HG02759 (cell line): Measurements from ENCODE around the gene SPARCL1.
A peak's percentile ranks its signal among the peaks of the same experiment; 100 is the strongest.
"Not testable (repeated sequence)": the region's sequence is repeated elsewhere in the genome, so short reads cannot be mapped to it uniquely, and the experiment has no call there.

Source experiments
- ATAC-seq: cut with Tn5 transposase; IDR thresholded peaks from one replicate; pipeline ENCODE4 v1.9.1; 2021; ENCODE audit warnings: mild to moderate bottlenecking, moderate library complexity; ENCODE audit not compliant: unreplicated experiment

SPARCL1 gene

DNA sequence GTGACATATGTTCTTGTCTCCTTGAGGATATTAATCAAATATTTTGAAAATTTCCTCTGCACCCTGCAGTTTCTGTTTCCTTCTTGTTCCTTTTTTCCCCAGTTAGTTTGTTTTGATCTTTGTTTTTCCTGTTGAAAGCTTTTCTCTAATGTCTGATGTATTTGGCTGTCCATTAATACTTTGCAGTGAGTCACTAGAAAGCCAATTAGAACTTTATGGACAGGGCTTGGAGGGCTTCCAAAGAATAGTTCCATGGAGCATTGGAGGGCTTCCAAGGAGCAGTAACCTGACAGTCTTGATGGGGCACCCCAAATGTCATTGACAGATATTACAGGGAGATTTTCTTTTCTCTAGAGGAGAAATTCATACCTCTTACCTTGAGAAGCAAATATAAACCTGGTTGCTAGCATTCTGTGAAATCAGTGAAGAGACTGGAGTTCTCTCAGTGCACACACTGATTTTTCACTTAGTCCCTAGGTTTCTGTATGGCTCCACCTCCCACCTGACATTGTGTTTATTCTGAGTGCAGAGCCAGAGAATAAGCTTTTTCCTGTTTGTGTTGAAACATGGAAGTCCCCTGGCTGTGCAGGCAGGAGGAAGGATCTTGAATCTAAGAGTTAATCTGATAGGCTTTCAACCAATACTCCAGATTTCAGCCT lies 26.5 kb downstream of the SPARCL1 start:
- ATAC-seq = no peak

DNA sequence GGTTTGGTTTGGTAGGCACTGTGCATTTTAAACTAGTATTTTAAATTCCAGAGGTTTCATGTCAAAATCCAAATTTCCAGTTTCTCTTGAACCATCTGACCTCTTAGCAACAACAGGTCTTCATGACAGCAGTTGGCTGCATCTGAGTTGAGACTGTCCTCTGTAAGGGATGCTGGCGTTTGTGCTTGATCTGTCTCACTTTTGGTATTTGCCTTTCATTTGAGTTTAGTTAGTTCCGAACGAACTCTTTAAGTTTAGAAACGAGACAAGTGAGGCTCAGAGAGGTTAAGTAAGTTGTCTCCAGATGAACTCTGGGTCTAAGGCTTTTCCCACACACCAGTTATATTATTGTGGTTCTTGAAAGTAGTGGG lies 29.1 kb downstream of the SPARCL1 start:
- peak; percentile 58 for ATAC-seq

DNA sequence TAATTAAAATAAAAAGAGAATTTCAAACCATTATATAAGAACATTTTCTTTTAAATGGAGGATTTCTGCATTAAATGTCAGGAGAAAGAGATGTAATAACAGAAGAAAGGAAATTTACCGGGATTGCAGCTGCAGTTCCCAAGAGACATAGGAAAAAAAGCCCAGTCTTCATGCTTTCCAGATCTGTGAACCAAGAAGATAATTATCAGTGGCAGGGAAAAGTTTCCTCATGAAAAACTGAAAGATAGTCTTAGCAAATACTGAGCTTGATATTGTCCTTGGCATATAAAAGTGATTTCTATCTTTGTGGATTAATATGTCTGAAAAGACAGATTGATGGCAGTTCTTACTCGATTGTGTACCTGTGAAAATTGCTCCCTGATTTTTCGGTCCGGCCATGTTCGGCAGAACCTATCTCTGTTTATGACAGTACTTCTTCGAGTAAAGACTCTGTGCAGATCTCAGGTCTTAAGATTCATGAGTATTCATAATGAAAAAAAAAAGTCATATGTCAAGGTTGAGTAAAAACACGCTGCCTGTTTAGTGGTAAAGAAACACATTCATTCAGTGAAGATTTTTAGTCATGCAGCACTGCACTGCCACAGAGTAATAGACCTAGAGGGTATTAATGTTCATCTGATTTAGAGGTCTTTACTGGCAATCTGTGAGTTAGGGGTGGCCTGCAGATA lies 29.6 kb downstream of the SPARCL1 start:
- ATAC-seq = peak; percentile 89

DNA sequence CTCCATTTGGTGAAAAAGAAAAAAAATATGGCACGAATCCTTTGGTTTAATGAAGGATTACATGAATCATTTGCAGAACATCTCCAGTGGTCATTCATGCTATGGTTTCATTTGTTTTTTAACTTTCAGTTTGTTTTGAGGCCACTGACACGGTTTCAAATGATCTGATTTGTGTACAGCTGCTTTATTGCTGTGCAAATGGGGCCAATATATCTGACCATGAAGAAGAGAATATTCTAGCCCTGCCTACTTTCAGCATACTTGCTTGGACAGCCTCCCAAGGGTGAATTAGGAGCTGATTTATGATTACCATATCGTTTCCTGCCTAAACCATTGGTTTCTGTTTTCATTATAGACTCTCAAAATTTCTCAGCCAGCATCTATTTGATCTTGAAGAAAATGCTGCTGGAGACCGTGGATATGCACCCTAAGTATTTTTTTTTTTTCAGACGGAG lies 30.7 kb downstream of the SPARCL1 start:
- peak; percentile 58 for ATAC-seq

DNA sequence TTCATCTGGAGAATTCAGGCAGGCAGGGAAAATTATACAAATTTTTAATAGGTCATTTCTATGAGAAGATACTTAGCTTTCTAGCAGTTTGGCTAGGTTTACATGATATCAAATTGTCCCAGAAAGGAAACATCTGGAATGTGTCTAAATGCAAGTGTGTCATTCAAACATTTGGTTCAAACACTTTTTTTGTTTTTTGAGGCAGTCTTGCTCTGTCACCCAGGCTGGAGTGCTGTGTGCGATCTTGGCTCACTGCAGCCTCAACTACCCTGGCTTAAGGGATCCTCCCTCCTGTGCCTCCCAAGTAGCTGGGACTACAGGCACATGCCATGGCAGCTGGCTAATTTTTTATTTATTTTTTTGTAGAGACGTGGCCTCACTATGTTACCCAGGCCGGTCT lies 31.6 kb downstream of the SPARCL1 start:
- no peak for ATAC-seq

DNA sequence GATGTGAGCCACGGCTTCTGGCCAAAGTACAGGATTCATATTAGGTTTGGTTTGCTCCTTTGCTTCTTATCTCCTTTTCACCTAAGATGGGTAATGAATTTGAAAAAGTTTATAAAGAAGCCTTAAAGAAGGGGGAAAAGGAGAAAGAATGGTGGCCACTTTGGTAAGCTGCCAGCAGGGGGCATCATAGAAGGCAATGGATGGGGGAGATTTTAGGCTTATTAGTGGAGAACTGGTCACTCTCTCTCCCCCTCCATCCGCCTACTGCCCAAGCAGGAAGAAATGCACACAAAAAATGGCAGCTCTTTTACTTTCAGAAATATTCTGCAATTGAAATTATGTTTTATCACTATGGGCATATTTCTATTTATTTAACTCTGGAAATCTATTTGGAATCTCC lies 32.0 kb downstream of the SPARCL1 start:
- no peak for ATAC-seq

DNA sequence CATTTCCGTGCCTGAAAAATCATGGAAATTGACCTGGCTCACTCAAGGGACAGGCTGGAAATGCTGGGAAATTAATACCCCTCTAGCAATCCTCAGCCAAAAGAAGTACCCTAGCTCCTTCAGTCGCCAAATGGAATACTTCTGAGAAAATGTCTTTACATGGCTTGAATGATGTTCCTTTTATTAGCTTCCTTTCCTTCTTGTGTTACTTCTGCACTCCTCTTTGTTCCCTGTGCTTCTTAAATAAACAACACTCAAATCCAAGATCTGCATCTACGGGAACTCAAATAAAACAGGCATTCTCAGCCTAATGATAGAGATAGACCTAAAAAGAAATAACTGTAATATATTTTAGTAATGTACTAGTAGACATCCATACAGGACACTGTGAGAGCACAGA lies 36.1 kb downstream of the SPARCL1 start:
- ATAC-seq = no peak

DNA sequence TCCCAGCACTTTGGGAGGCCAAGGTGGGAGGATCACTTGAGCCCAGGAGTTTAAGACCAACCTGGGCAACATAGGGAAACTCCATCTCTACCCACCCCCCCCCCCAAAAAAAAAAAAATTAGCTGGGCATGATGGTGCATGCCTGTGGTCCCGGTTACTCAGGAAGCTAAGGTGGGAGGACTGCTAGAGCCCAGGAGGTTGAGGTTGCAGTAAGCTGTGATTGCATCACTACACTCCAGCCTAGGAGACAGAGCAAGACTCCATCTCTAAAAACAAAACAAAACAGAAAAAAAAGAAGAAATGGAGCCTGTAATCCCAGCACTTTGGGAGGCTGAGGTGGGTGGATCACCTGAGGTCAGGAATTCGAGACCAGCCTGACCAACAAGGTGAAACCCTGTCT lies 37.3 kb downstream of the SPARCL1 start:
- not testable (repeated sequence) for ATAC-seq

DNA sequence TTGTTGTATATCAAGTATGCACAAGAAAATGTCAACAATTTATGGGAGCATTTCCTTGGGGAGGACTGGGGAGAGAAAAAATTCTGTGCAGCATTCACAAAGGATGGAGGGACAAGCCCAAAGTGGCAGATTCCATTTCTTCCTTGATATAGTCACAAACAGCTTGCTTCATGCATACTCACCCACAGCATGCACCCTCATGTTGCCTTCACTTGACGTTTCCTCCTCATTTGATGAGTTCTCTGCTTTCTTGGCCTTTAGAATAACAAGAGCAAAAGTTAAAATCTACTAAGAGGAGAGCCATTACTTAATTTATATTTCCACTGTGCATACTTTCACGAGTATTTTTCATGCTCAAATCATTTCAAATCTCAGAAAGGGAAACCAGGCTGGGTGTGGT lies 37.7 kb downstream of the SPARCL1 start:
- no peak for ATAC-seq

DNA sequence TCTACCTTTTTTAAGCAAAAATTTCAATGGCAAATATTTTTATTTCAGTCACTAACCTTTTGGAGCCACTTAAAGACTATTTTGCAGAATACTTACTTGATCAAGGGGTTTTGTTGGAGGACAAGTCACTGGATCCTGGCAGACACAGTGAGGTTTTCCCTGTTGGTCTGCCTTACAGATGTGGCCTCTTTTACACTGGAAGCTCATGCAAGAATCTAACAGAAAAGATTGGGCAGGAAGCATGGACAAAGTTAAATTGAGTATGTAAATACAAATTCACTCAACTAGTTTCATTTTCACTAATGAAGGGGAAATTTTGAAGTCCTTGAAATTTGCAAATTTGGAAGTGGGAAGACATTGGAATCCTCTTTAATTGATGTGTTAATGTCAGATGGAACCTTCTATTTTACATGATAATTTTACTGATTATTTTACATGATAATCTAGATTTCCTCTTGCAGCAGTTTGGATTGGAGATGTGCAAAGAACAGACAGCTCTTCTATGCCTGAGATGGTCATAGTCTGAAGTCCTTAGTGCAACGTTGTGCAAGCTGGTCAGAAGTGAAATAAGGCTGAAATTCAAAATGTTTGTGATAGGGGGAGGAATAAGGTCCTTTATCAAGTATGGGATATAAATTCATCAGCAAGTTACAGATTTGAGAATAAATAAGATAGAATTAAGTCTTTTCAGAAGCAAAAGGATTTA lies 38.4 kb downstream of the SPARCL1 start:
- no peak for ATAC-seq

DNA sequence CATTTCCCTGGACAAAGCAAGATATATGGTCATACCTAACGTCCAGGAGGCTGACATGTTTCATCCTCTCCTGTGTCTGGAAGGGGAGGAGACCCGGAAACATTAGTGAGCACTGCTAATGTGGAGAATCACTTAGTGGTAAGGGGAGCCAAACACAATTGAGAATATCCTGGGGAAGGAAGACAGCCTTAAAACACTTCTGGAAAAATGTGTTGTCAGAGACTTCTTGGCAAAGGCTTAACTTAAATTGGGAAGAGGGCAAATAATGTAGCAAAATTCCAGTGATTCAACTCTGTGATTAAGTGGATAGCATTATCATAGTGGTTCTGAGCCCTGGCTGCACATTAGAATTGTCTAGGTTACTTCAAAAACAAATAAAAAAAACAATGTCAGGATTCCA lies 39.5 kb downstream of the SPARCL1 start:
- no peak for ATAC-seq

DNA sequence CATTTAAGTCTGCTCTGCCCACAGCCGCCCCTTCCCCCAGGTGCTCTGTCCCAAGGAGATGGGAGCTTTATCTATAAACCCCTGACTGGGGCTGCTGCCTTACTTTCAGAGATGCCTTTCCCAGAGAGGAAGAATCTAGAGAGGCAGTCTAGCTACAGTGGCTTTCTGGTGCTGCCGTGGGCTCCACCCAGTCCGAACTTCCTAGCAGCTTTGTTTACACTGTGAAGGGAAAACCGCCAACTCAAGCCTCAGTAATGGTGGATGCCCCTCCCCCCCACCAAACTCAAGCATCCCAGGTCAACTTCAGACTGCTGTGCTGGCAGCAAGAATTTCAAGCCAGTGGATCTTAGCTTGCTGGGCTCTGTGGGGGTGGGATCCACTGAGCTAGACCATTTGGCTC lies 40.5 kb downstream of the SPARCL1 start:
- ATAC-seq = not testable (repeated sequence)

DNA sequence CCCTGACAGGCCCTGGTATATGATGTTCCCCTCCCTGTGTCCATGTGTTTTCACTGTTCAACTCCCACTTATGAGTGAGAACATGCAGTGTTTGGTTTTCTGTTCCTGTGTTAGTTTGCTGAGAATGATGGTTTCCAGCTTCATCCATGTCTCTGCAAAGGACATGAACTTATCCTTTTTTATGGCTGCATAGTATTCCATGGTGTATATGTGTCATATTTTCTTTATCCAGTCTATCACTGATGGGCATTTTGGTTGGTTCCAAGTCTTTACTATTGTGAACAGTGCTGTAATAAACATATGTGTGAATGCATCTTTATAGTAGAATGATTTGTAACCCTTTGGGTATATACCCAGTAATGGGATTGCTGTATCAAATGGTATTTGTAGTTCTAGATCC lies 45.9 kb downstream of the SPARCL1 start:
- ATAC-seq = not testable (repeated sequence)

DNA sequence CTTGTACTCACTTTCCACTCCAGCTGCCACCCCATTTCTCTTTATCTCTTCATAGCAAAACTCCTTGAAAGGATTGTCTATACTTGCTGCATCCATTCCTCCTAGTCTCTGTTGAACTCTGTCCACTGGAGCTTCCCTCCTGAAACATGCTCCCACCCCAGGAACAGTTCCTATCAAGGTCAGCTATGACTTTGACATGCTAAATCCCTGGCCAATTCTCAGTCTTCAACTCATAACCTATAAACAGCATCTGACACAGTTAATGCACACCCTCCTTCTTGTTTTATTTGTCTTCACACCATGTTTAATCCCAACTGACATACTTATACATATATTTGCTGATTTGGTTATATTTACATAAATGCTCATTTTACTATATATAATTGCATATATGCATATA lies 47.8 kb downstream of the SPARCL1 start:
- ATAC-seq = no peak

DNA sequence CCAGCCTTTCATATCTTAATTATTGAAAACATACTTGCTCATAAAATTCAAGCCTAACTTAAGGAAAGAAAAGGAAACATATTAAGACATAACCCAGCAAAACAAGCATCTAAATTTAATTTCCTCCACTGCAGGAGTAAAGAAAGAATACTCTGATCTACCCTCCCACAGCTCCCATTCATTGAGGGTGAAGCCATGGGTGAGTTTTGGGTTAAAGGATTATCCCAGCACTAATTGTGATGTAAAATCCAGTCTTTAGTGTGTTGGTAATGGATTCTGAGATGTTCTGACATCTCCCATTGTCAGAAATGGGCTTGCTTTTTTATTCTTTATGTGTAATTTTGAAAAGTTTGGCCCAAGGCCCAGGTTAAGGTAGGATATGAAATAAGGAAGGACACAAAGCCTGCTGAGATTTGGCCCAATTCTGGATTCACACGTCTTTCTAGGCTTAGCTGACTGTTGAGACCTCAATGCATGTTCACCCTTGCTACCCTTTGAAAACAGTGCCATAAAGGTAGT lies 50.4 kb downstream of the SPARCL1 start:
- no peak for ATAC-seq

DNA sequence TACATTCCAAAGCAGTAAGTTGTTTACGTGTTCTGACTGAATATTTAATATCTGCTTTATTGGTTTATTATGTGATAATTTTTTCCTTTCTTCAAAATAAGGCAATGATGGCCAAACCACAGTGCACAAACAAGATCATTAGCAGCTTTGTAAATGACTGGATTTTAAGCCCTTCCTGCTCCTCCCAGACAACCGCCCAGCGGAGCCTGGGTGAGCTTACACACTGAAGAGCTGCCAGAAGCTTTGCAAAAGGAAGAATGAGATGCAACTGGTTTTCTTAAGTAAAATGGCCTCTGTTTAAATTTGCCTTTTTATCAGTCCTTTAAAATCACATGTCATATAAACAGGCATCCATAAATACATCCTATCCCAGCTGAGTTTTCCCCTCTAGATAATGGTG lies 52.2 kb downstream of the SPARCL1 start:
- ATAC-seq = no peak

DNA sequence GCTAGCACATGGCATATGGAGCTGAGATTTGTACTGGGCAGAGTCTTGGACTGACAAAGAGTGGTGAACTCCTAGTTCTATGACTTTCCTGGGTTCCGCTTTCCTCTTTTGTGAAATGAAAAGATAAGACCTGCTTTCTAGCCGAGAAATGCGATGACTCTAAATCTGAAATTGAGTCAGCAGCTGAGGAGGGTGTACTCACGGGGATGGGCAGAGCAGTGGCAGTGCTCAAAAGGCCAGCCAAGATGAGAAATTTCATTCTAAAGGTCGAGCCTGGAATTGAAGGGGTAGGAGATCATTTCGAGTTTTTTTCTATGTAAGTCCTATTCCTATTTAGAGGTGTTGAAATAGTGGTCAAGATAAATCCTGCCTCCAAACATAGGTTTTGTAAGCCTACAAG lies 59.8 kb downstream of the SPARCL1 start:
- no peak for ATAC-seq

DNA sequence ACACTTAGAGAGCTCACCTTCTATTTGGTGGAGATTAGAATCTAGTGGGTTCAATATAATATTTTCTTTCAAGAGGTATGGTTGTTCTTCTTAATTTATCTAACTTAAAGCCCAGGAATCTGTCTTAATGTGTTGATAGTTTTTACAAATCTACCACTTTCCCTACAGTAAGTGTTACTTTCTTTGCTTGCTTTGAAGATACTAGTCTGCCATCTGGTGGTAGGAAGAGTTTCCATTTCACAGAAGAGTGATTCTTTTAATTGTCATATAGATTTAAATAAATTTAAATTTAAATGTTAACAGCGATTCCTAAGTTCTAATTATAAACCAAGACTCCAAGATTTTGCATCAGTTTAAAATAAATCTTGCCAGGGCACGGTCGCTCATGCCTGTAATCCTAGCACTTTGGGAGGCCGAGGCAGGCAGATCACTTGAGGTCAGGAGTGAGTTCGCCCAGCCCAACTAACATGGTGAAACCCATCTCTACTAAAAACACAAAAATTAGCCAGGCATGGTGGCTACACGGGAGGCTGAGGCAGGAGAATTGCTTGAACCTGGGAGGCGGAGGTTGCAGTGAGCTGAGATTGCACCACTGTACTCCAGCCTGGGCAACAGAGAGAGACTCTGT lies 63.3 kb downstream of the SPARCL1 start:
- ATAC-seq = peak; percentile 62

DNA sequence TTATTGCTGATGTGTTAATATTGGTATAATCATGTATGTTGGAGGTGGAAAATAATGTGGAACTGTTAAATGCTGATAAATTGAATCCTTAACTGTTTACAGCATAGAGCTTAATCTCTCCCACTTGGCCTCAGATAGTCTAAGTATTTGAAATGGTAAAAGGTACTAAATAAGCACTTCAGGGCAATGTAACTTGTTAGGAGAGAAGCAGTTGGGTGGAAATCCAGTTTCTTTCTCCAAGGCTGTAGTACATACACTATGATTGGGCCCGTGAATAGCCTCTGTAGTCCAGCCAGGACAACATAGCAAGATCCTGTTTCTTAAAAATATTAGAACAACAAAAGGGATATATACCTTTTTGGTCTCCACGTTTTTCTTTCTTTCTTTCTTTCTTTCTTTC lies 67.1 kb downstream of the SPARCL1 start:
- no peak for ATAC-seq

DNA sequence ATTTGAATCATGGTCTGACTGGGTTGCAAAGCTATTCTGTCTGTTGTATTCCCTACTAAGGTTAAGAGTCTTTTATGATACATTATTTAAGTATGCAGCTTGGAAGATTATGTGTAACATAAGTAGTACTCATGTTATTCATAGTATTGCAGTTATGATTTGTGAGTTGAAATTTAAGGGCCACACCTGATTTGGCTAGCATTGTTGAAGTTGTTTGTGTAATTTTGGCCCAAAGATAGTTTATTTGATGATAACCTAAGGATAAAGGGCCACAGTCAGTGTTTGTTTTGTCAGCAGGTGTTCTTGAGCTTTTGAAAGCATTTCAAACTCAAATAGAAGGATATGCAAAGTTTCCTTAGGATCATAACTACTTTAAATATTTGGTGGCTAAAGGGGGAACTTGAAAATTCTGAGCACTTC lies 67.9 kb downstream of the SPARCL1 start:
- ATAC-seq = no peak

DNA sequence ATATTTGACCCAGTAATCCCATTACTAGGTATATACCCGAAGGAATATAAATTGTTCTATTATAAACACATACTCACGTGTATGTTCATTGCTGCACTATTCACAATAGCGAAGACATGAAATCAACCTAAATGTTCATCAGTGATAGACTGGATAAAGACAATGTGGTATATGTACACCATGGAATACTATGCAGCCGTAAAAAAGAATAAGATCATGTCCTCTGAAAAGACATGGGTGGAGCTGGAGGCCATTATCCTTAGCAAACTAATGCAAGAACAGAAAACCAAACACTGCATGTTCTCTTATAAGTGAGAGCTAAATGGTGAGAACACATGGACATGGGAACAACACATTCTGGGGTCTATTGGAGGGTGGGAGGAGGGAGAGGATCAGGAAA lies 70.3 kb downstream of the SPARCL1 start:
- ATAC-seq = no peak
